DLD1 (cell line): ENCODE results near the gene OSR1.
"Not testable (repeated sequence)": the region's sequence is repeated elsewhere in the genome, so short reads cannot be mapped to it uniquely, and the experiment has no call there.

Experiments
- in situ Hi-C: cut with HindIII; loops from 2 replicates; pipeline ENCODE4 v1.10.0; 2017; ENCODE audit warnings: low sequenced_read_pairs

OSR1 gene

DNA sequence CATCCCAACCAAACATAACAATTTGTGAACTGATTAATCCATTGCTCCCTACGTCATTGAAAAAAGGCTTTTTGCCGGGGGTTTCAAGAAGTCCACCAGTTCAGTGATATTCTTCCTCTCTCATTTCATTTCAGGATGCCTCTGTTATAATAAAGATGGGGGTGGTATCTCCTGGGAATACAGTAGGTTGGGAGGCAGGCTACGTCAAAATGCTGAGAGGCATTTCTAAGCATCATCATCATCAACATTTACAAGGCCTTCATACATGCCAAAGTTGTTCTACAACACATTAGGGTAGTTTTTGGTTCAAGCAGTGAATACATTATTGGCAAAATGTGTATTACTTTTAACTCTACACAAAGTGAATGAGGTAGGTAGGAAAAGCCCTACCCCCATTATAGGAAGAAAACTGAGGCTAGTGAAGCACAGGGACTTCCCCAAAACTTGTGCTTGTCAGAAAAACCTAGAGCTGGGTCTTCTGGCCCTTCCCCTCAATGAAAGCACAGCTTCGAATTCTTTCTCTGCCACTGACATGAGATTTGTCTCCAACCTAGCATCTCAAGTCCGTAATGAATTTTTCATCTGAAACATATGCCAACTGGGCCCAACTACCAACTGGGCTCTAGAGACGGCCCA lies 11.3 kb downstream of the OSR1 start:
- in situ Hi-C loops: no loop called here

GRCh38 chr2:19337742-19338141 lies 20.7 kb downstream of the OSR1 start:
- in situ Hi-C loops: no loop called here

- in situ Hi-C loops: no loop called here
Measured at GRCh38 chr2:19337202-19337601, 21.2 kb downstream of the OSR1 start.

DNA sequence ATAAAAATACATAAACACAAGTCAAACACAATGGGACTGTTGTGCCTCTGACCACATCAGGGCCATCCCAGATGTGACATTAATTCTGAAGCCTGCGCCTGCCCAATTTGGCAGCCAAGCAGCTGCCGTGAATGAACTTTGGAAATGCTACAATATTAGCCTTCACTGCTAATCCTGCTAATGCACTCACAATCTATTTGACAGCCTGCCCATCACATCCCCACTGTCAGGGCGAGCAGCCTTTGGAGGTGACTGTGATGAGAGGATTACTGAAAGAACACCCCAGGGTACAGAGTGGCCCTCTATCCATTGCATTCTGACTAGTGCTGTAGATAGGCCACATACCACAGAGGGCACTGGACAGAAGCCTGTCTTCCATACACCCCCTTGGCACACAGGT lies 21.6 kb downstream of the OSR1 start:
- in situ Hi-C loops: no loop called here

DNA sequence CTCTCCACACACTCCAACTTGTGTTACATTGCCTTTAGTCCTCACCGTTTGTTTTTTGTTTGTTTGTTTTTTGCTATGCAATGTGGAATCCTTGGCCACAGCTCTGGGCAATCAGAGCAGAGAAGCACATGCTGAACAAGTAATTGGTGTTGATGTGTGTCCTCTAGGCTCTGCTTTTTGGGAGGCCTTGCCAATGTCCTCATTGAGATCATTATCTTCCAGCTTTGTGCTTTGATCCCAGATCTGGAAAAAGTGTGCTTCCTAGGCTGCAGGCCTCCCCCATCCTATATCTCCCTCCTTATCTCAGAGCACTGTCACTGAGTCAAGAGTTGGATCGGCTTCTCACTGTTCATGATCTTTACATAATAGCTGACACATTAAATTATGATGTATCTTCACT lies 25.9 kb downstream of the OSR1 start:
- in situ Hi-C loops: no loop called here

DNA sequence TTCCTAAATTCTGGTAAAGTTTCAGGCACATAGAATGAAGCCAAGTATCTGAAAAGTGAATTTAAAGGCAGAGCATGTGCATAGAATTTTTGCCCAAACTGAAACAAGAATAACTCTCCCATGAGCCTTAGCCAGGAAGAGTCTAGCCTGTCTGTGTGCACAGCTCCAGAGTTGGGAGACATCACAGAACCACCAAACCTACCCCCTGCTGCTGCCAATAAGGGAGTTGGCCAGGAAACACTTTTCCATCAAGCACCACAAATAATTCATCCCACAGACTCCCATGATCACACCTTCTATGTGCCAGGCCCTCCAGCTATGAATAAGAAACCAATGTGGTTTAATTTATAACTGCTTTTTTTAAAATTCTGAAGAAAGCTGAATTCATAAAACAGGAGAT lies 27.0 kb downstream of the OSR1 start:
- in situ Hi-C loops: no loop called here

DNA sequence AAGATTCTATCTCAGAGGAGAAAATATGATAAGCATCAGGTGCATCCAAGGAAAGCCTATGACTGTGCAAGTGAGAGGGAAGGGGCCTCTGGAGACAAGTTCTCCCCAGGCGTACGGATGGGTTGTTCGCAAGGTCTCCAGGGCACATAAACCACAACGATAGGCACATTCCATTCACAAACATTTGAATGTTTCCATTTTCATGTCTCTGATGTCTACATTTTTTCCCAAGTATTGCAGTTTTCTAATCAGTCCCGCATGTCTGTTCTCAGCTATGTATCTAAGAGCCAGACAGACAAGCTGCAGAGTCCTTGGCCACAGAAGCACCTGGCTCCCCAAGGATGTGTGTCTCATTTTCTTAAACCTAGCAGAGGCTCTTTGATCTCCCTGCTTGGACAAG lies 28.0 kb downstream of the OSR1 start:
- in situ Hi-C loops: no loop called here

DNA sequence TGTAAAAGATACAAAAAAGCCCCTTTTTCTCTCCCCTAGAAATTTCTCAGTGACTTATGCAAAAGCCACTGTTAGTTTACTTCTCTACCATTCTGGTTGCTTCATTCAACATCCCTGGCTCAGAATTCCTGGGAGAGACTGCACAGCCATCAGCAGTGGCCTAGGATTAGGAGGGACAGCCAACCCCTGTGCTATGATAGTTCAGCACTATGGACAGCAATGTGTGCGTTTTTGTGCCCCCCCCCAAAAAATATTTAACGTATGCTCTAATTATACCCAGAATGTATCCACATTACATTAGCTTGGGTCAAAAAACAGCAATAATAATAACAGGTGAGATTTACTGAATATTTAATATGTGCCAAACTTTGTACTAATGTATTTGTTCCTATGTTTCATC lies 29.0 kb downstream of the OSR1 start:
- in situ Hi-C loops: no loop called here

DNA sequence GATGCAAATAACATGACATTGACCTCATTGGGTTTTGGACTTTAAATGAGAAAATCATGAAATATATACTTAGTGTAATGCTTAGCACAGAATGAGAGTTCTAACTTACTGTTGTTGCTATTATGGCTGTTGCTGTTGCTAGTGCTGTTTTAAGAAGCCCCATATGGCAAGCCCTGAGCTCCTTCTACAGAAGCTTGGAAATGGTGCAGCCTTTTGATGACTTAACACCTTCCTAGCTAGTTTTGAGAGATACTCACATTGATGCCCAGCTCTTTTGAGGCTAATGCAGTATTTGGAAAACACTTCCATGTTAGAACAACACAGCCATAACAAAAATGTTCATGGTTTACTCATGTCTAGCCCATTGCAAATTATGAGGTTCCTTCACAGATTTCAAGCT lies 30.9 kb downstream of the OSR1 start:
- in situ Hi-C loops: no loop called here

DNA sequence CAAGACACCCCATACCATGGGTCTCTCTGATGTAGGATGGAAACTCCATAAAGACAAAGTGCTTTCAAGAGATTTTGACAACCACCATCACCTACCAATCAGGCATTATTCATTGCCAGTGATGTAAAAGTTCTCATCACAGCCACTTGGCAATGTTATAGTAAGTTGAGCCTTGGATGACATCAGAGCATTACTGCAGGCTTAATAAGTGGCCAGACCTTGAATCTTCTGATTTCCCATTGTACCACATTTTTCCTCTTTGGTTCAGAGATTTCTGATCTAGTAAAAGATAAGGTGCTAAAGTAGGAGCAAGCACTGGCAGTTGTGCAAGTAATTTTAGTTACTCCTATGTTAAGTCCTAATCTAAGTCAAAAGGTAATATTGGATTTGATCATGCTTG lies 36.5 kb downstream of the OSR1 start:
- in situ Hi-C loops: no loop called here

DNA sequence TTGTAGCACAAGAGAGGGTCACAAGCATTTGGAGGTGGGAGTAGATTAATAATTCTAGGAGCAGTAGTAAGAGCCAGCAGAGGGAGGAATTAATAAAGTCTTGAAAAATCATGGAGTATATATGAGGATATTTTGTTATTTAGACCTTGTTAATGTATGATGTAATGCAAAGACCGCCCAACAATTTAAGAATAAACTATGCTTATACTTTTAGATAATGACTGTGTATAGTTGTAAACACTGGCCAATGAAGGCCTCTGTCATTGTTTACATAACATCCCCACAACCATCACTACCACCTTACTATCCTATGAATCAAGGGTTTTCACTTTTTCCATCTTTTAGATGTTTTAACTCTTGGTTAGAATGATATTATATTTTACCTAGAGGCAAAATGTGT lies 37.6 kb downstream of the OSR1 start:
- in situ Hi-C loops: no loop called here

DNA sequence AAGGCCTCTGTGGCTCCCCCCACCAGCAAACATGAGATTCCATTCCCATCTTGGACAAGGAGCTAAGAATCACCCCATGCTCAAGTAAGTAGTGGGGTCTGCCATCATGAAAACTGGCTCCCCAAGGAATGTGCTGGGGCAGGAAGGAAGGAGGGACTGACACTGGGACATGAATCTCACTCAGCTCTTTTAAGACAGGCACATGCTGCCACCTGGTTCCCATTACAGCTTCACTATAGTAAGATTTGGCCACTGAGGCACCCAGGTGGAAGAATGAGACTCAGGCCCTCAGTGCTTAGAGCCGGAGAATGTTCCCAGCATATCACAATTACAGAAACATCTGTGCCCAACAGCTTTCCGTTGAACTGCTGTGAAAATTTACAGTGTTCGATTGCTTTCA lies 38.7 kb downstream of the OSR1 start:
- in situ Hi-C loops: no loop called here

- in situ Hi-C loops: no loop called here
Measured at GRCh38 chr2:19319064-19319463, 39.4 kb downstream of the OSR1 start.

DNA sequence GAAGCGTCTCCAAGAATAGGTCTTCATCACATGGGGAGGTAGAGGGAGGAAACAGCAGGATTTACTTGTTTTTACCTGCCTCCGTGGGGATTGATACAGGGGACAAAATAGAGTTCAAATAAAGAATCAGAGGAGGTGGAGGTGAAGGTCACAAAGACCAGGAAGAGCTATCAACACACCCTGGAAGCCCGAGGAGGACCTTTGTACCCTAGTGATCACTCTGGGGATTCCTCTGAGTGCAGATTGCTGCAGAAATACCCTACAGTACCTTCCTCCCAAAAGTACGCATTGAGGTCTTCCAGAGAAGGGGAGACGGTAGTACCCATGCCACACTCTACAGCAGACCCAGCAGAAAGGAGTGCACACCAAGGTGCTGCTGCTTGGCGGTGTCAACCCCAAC lies 44.9 kb downstream of the OSR1 start:
- in situ Hi-C loops: no loop called here

- in situ Hi-C loops: no loop called here
Measured at GRCh38 chr2:19312949-19313348, 45.5 kb downstream of the OSR1 start.

DNA sequence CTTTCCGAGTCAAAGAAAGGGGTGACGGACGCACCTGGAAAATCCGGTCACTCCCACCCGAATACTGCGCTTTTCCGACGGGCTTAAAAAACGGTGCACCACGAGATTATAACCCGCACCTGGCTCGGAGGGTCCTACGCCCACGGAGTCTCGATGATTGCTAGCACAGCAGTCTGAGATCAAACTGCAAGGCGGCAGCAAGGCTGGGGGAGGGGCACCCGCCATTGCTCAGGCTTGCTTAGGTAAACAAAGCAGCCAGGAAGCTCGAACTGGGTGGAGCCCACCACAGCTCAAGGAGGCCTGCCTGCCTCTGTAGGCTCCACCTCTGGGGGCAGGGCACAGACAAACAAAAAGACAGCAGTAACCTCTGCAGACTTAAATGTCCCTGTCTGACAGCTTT lies 52.4 kb downstream of the OSR1 start:
- in situ Hi-C loops: not testable (repeated sequence)

GRCh38 chr2:19305400-19306055 lies 52.9 kb downstream of the OSR1 start:
- in situ Hi-C loops: not testable (repeated sequence)

- in situ Hi-C loops: no loop called here
Measured at GRCh38 chr2:19301706-19302105, 56.7 kb downstream of the OSR1 start.
